Keratinocyte (primary cell): ENCODE data around the gene C1QTNF12. TPM values are rescaled to one million over a fixed set of nuclear protein-coding genes. Genes with fewer than 3 reads are reported as not detected.

ENCODE experiments used
- DNase-seq: peaks from one replicate; pipeline ENCODE4 v3.0.0-alpha.2; 2011; ENCODE audit warnings: low read depth, missing footprints, low spot score
- FAIRE-seq: peaks from 2 replicates; lab custom pipeline; 2011; peaks lifted over from hg19 to GRCh38; lab: Jason Lieb, UNC
- H2AFZ ChIP-seq: 2 replicates; pipeline ENCODE4 v1.6.0; 2012; ENCODE audit warnings: low read length, control low read depth, inconsistent platforms; ENCODE audit not compliant: control insufficient read depth
- H3K27ac ChIP-seq: 2 replicates; pipeline ENCODE4 v1.5.1; 2011; ENCODE audit warnings: low read length; ENCODE audit not compliant: control insufficient read depth, insufficient read depth
- H3K27me3 ChIP-seq: 3 replicates; pipeline ENCODE4 v1.6.0; 2011; ENCODE audit warnings: low read length; ENCODE audit not compliant: control insufficient read depth, insufficient read depth; ENCODE audit errors: extremely low read depth
- H3K36me3 ChIP-seq, 2 experiments: 2 replicates in 1 of 2; 3 replicates in 1 of 2; pipeline ENCODE4 v1.5.1; 2011; ENCODE audit warnings: low read length in 2 of 2, mild to moderate bottlenecking in 1 of 2; ENCODE audit not compliant: control insufficient read depth in 2 of 2, insufficient read depth in 2 of 2; ENCODE audit errors: extremely low read depth in 1 of 2
- H3K4me1 ChIP-seq: 3 replicates; pipeline ENCODE4 v1.5.1; 2011; ENCODE audit warnings: low read length; ENCODE audit not compliant: control insufficient read depth, insufficient read depth; ENCODE audit errors: extremely low read depth
- H3K4me2 ChIP-seq: 3 replicates; pipeline ENCODE4 v1.6.0; 2011; ENCODE audit warnings: low read depth, low read length; ENCODE audit not compliant: control insufficient read depth, insufficient read depth; ENCODE audit errors: extremely low read depth
- H3K4me3 ChIP-seq, 3 experiments: fragments of 200-600 bp in 1 of 3; sonication (generic) in 1 of 3; 2 replicates in 2 of 3; 3 replicates in 1 of 3; pipeline ENCODE4 v1.5.1; 2011 to 2016; ENCODE audit warnings: low read length in 3 of 3, mild to moderate bottlenecking in 3 of 3, control low read depth in 2 of 3, inconsistent platforms in 1 of 3, low read depth in 1 of 3, mixed read lengths in 1 of 3, mixed run types in 1 of 3, moderate library complexity in 1 of 3; ENCODE audit not compliant: control insufficient read depth in 2 of 3, insufficient read depth in 2 of 3; ENCODE audit errors: extremely low read depth in 1 of 3
- H3K79me2 ChIP-seq: 2 replicates; pipeline ENCODE4 v1.6.0; 2012; ENCODE audit warnings: low read length; ENCODE audit not compliant: control insufficient read depth, insufficient read depth
- H3K9ac ChIP-seq: 3 replicates; pipeline ENCODE4 v1.6.0; 2011; ENCODE audit warnings: low read length; ENCODE audit not compliant: control insufficient read depth, insufficient read depth; ENCODE audit errors: extremely low read depth
- H3K9me1 ChIP-seq: 3 replicates; pipeline ENCODE4 v1.6.0; 2011; ENCODE audit warnings: low read length; ENCODE audit not compliant: control insufficient read depth, insufficient read depth; ENCODE audit errors: extremely low read depth
- H3K9me3 ChIP-seq: 2 replicates; pipeline ENCODE4 v1.5.1; 2012; ENCODE audit warnings: low read depth, low read length; ENCODE audit not compliant: control insufficient read depth
- H4K20me1 ChIP-seq: 3 replicates; pipeline ENCODE4 v1.6.0; 2011; ENCODE audit warnings: low read length; ENCODE audit not compliant: control insufficient read depth, insufficient read depth; ENCODE audit errors: extremely low read depth
- EZH2 ChIP-seq: IDR thresholded peaks from one replicate; pipeline ENCODE4 v1.6.1; 2012; ENCODE audit warnings: inconsistent platforms, mild to moderate bottlenecking, low read length, moderate library complexity
- dilution Hi-C: fragments of 300-500 bp; cut with MboI; formaldehyde crosslinking; loops from one replicate; pipeline ENCODE4 v1.7.0; 2020; ENCODE audit warnings: low sequenced_read_pairs; ENCODE audit not compliant: extremely low pct_ligation_motif_present
- polyA plus RNA-seq, 5 experiments: library from polyadenylated mRNA; depleted of rRNA in 3 of 5; stranded (reverse) in 3 of 5; stranded (forward) in 1 of 5; unstranded in 1 of 5; fragments of >200 nt; gene quantifications; 1 replicate in 1 of 5; 2 replicates in 3 of 5; 3 replicates in 1 of 5; pipeline versions ENCODE4 v1.2.1 to v1.2.3, GENCODE V29; 2011 to 2012; ENCODE audit warnings: missing spikeins in 2 of 5, low read depth in 1 of 5, low replicate concordance in 1 of 5
- TF ChIP-seq, protein P1 (sequence below), 3 experiments: IDR thresholded peaks in 1 of 3; conservative IDR thresholded peaks in 1 of 3; optimal IDR thresholded peaks in 1 of 3; 2 replicates in 2 of 3; 3 replicates in 1 of 3; pipeline versions ENCODE3 to v1.5.1; 2011; ENCODE audit warnings: low read length in 3 of 3, mild to moderate bottlenecking in 3 of 3, moderate library complexity in 2 of 3, control low read depth in 1 of 3, inconsistent platforms in 1 of 3; ENCODE audit not compliant: insufficient read depth in 2 of 3; ENCODE audit errors: extremely low read depth in 1 of 3

Gene C1QTNF12
- polyA plus RNA-seq, 1 donor (not counting 4 experiments of a cell fraction or from before 2014, with no cell fraction given): 0.18 TPM

DNA sequence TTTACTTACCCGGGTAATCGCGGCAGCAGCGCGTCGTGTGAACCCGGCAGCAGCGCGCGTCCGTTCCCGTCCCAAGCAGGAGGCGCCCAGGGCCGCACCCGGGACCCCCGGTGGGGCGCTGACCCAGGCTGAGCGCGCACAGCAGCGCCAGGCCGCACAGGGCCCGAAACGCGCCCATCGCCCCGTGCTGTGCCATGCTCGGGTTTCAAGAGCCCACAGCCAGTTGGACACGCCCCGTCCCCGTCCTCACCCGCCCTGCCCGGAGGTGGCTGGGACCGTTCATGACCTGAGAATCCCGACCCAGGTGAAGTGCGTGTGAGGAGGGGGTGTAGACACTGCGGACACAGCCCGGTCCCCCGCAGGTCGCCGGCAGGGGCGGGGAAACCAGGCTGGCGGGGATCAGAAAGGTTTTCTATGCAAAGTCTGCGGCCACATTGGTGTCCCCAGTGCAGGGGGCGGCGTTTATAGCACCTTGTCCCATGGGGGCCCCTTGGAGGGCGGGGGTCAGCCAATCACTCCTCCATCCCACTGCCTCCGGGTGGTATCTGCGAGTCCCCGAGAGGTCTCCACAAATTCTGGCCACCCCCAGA, 40.1 kb downstream of the C1QTNF12 start, which contains the start of gene TNFRSF18:
TNFRSF18 (minus strand) TSS at position 217 of the 590 bp plus-strand sequence; CDS start at position 196, 21 bp downstream.
- peak; percentile 43 for TF ChIP-seq EZH2
- TF ChIP-seq, protein P1, sequence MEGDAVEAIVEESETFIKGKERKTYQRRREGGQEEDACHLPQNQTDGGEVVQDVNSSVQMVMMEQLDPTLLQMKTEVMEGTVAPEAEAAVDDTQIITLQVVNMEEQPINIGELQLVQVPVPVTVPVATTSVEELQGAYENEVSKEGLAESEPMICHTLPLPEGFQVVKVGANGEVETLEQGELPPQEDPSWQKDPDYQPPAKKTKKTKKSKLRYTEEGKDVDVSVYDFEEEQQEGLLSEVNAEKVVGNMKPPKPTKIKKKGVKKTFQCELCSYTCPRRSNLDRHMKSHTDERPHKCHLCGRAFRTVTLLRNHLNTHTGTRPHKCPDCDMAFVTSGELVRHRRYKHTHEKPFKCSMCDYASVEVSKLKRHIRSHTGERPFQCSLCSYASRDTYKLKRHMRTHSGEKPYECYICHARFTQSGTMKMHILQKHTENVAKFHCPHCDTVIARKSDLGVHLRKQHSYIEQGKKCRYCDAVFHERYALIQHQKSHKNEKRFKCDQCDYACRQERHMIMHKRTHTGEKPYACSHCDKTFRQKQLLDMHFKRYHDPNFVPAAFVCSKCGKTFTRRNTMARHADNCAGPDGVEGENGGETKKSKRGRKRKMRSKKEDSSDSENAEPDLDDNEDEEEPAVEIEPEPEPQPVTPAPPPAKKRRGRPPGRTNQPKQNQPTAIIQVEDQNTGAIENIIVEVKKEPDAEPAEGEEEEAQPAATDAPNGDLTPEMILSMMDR (optimal IDR thresholded peaks at IDR 0.05 in 1 of 3, IDR thresholded peaks at IDR 0.05 in 1 of 3, conservative IDR thresholded peaks at IDR 0.05 in 1 of 3; ENCODE audit: extremely low read depth in 1 of 3, insufficient read depth in 2 of 3, low read length in 3 of 3): no peak
- no peak within 1 kb of the TSS for H3K9ac ChIP-seq
- peaks cover 6% of the 10 kb centered on the region for H3K4me1 ChIP-seq
- no peaks in the 10 kb centered on the region for H3K9me1 ChIP-seq
- no peaks in the 10 kb centered on the region for H3K36me3 ChIP-seq
- dilution Hi-C loops: no loop called here
- no peak within 1 kb of the TSS for H3K27ac ChIP-seq
- peak within 1 kb of the TSS; percentile 33 for H2AFZ ChIP-seq
- H3K9me3 ChIP-seq: no peaks in the 10 kb centered on the region
- no peaks in the 10 kb centered on the region for H3K79me2 ChIP-seq
- H3K4me2 ChIP-seq: peak within 1 kb of the TSS; percentile 66
- peak within 1 kb of the TSS in 2 of 3 experiments; percentile 22 to 46 for H3K4me3 ChIP-seq
- no peak for DNase-seq
- H4K20me1 ChIP-seq: no peaks in the 10 kb centered on the region
- no peak for FAIRE-seq
- peaks cover 40% of the 10 kb centered on the region for H3K27me3 ChIP-seq

DNA sequence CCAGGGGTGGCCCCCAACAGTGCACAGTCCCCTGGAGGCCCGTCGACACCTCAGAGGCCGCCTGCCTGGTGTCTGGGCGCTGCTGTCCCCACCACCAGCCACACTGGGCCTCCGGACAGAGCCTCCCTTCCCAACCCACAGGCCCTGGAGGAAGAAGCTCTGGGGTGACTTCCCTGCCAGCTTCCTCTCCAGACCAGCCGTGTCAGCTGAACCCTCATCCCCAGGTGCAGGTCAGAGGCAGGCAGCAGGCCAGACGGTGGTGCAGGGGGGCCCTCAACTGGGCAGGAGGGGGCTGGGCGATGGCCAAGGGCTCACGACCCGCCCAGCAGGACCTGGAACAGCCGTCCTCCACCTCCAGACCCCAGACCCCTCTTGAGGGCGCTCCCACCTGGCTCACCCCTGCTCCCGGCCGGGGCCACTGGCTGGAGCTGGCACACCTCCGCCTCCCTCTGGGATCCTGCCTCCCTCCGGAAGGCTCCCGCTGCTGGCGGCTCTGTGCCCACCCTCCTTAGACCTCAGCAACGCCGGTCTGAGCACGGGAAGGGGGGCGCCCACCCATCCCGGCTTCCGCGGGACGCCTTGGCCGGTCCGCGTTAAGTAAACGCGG, 40.6 kb downstream of the C1QTNF12 start:
- Histone ChIP-seq H3K9me1 (no peaks in the 10 kb centered on the region), H3K4me1 (peaks cover 6% of the 10 kb centered on the region), H3K27me3 (peaks cover 40% of the 10 kb centered on the region), H3K36me3 (no peaks in the 10 kb centered on the region), H2AFZ (peak overlapping the region; percentile 33), H3K4me3 (no peak overlapping the region), H4K20me1 (no peaks in the 10 kb centered on the region), H3K79me2 (no peaks in the 10 kb centered on the region), H3K27ac (no peak overlapping the region), H3K4me2 (peak overlapping the region; percentile 66), H3K9ac (no peak overlapping the region), H3K9me3 (no peaks in the 10 kb centered on the region)
- no peak for FAIRE-seq
- TF ChIP-seq, protein P1 (optimal IDR thresholded peaks at IDR 0.05 in 1 of 3, IDR thresholded peaks at IDR 0.05 in 1 of 3, conservative IDR thresholded peaks at IDR 0.05 in 1 of 3; ENCODE audit: extremely low read depth in 1 of 3, insufficient read depth in 2 of 3, low read length in 3 of 3): no peak
- TF ChIP-seq EZH2: no peak
- dilution Hi-C loops: no loop called here
- DNase-seq: no peak
